GM19395 (cell line): ENCODE measurements around the gene SIGLEC15.
A peak's percentile ranks its signal among the peaks of the same experiment; 100 is the strongest.

Source experiments
- ATAC-seq: cut with Tn5 transposase; IDR thresholded peaks from one replicate; pipeline ENCODE4 v1.9.1; 2021; ENCODE audit warnings: mild to moderate bottlenecking, moderate library complexity; ENCODE audit not compliant: unreplicated experiment

The SIGLEC15 gene

GRCh38 chr18:45874491-45875184, 49.2 kb downstream of the SIGLEC15 start:
- peak; percentile 92 for ATAC-seq

DNA sequence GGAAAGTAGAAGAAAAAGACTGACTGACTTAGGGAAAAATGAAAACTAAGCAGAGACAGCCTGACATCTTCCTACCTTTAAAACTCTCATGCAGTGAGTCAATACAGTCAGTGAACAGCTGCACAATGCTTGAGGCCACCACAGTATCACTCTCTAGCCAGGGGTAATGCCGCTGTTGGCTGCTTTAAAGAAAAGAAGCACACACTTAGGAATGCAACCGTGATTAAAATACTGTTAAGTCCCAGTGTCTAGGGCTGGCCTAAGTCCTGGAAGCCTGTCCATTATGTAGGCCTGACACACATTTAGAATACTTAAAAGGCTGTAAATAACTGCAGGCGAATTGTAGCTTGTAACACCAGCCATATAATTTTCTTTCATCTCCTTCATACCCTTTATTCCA, 50.7 kb downstream of the SIGLEC15 start:
- no peak for ATAC-seq

DNA sequence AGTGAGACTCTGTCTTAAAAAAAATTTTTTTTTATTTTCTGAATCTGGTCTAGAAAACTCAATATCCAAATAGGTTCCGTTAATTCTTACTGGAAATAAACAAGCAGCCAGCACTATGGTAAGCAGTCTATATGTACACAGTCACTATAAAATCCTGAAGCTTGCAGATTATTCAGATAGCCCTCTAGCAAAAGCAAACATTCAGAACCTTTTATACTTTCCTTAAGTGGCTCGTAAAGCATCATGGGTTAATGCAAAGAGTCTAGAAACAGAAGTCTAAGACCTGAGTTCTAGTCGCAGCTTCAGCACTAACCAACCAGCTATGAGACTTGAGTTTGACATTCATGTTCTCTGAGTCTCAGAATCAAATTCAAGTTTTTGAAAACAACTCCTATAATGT, 51.9 kb downstream of the SIGLEC15 start:
- ATAC-seq = no peak

- ATAC-seq = peak; percentile 88
Measured at GRCh38 chr18:45879681-45880655, 54.5 kb downstream of the SIGLEC15 start.

- ATAC-seq = no peak
Measured at GRCh38 chr18:45880876-45881558, 55.5 kb downstream of the SIGLEC15 start.

DNA sequence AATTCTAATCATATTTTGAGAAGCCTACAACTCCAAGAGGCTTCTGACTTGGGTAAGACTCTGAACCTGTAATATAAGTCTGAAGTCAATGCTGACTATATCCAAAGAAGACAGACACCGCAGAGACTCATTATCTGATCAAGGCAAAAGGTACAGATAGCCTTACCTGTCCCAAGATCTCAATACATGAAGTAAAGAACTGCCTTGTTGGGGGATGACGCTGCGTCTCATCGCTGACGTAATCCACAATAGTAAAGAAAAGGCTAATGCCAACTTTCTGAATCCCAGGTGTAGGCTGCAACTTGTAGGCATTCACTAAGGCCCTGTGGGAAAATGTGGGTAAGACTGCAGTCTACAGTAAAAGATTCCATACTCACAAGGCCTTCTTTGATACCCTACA, 62.1 kb downstream of the SIGLEC15 start:
- ATAC-seq = no peak

- no peak for ATAC-seq
Measured at GRCh38 chr18:45889419-45890064, 64.1 kb downstream of the SIGLEC15 start.

GRCh38 chr18:45890606-45891005, 65.1 kb downstream of the SIGLEC15 start:
- ATAC-seq = no peak

- no peak for ATAC-seq
Measured at GRCh38 chr18:45891806-45892205, 66.3 kb downstream of the SIGLEC15 start.
